ENCODE measurements around the gene HOXB2.

HOXB2 gene

DNA sequence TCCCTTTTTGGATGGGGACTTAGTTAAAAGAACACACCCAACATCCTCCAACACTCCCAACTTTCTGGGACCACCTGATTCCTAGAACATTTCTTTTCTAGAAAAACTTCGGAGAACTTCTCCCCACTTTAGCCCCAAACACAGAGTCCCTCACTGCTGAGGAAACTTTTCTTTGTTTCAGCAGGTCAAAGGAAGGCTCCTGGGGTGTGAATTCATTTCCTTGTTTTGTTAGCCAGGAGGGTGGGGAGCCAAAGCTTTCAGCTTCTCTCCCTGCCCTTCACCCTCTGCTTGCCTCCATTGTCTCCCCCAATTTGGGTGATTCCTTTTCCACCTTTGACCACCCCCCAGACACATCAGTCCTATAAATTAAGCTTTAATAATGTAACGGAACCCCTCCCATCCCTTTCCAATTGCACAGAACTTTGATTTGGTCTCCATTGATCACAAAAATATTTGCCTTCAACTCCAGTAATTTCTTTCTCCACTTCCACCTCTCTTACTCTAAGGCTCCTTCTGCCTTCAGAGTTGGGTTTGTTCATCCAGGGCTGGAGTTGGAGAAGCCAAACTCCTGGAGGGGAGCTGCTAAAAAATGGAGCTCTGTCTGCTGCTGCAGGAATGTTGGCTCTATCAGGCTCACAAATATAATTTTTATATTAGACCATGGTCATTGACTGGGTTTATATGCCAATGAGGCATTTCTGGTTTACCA is 22.9 kb upstream of the HOXB2 start:
- peaks cover 6% of the 10 kb centered on the region; the same call in 1 of the 2 replicates for H4K20me1 ChIP-seq (ENCODE audit: insufficient read depth, low read length)
- H3K4me1 ChIP-seq (ENCODE audit: insufficient read depth, low read length) = no peaks in the 10 kb centered on the region
- H3K4me3 ChIP-seq (ENCODE audit: low read depth in 1 of 2, low read length in 2 of 2) = no peak overlapping the region
- no peak overlapping the region for H3K27ac ChIP-seq (ENCODE audit: low read length)
- H3K9me3 ChIP-seq (ENCODE audit: insufficient read depth, low read length, severe bottlenecking) = no peaks in the 10 kb centered on the region
- ATAC-seq (ENCODE audit: insufficient read depth, low read depth) (no peak), DNase-seq (no peak)
- no peak overlapping the region for H3K9ac ChIP-seq (ENCODE audit: low read depth, low read length)
- no peak overlapping the region for H2AFZ ChIP-seq (ENCODE audit: low read depth, low read length)
- no peaks in the 10 kb centered on the region for H3K36me3 ChIP-seq (ENCODE audit: insufficient read depth, low read length)
- H3K4me2 ChIP-seq (ENCODE audit: insufficient read depth, low read length) = no peak overlapping the region
- no peaks in the 10 kb centered on the region for H3K79me2 ChIP-seq (ENCODE audit: insufficient read depth, low read length)
- no peak for TF ChIP-seq EZH2 (IDR thresholded peaks at IDR 0.05; ENCODE audit: borderline replicate concordance, low read depth, low read length, severe bottlenecking)
- TF ChIP-seq, protein P1, sequence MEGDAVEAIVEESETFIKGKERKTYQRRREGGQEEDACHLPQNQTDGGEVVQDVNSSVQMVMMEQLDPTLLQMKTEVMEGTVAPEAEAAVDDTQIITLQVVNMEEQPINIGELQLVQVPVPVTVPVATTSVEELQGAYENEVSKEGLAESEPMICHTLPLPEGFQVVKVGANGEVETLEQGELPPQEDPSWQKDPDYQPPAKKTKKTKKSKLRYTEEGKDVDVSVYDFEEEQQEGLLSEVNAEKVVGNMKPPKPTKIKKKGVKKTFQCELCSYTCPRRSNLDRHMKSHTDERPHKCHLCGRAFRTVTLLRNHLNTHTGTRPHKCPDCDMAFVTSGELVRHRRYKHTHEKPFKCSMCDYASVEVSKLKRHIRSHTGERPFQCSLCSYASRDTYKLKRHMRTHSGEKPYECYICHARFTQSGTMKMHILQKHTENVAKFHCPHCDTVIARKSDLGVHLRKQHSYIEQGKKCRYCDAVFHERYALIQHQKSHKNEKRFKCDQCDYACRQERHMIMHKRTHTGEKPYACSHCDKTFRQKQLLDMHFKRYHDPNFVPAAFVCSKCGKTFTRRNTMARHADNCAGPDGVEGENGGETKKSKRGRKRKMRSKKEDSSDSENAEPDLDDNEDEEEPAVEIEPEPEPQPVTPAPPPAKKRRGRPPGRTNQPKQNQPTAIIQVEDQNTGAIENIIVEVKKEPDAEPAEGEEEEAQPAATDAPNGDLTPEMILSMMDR (IDR thresholded peaks at IDR 0.05; ENCODE audit: borderline replicate concordance, extremely low read depth, low read length, poor library complexity, severe bottlenecking) = no peak
- H3K27me3 ChIP-seq (ENCODE audit: insufficient read depth, low read length, poor library complexity) = peaks cover 44% of the 10 kb centered on the region

DNA sequence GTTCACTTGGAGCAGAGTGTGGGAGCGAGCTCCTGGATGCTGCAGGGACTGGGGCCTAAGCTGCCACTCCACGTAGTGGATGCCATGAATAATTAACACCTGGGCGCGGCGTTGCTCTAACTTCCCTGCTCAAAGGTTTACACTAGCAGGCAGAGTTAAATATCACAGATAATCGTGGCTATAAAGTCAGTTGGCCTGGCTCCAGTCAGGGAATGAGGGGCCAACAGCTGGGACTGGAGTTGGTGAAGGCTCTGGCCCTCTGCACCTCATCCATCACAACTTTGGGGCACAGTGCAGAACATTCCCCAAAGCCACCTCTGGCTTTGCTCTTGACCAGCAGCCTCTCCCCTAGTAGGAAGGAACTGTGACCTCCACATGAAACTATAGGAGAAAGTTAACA is 22.3 kb upstream of the HOXB2 start:
- DNase-seq (no peak), ATAC-seq (ENCODE audit: insufficient read depth, low read depth) (no peak)
- TF ChIP-seq, protein P1 (IDR thresholded peaks at IDR 0.05; ENCODE audit: borderline replicate concordance, extremely low read depth, low read length, poor library complexity, severe bottlenecking) = no peak
- TF ChIP-seq EZH2 (IDR thresholded peaks at IDR 0.05; ENCODE audit: borderline replicate concordance, low read depth, low read length, severe bottlenecking) = no peak
- no peak overlapping the region for H2AFZ ChIP-seq (ENCODE audit: low read depth, low read length)
- H3K9ac ChIP-seq (ENCODE audit: low read depth, low read length) = no peak overlapping the region
- H3K9me3 ChIP-seq (ENCODE audit: insufficient read depth, low read length, severe bottlenecking) = no peaks in the 10 kb centered on the region
- H4K20me1 ChIP-seq (ENCODE audit: insufficient read depth, low read length) = peaks cover 6% of the 10 kb centered on the region; the same call in 1 of the 2 replicates
- H3K36me3 ChIP-seq (ENCODE audit: insufficient read depth, low read length) = no peaks in the 10 kb centered on the region
- H3K27me3 ChIP-seq (ENCODE audit: insufficient read depth, low read length, poor library complexity) = peaks cover 41% of the 10 kb centered on the region
- H3K4me2 ChIP-seq (ENCODE audit: insufficient read depth, low read length) = no peak overlapping the region
- H3K27ac ChIP-seq (ENCODE audit: low read length) = no peak overlapping the region
- no peaks in the 10 kb centered on the region for H3K4me1 ChIP-seq (ENCODE audit: insufficient read depth, low read length)
- H3K79me2 ChIP-seq (ENCODE audit: insufficient read depth, low read length) = no peaks in the 10 kb centered on the region
- no peak overlapping the region for H3K4me3 ChIP-seq (ENCODE audit: low read depth in 1 of 2, low read length in 2 of 2)

DNA sequence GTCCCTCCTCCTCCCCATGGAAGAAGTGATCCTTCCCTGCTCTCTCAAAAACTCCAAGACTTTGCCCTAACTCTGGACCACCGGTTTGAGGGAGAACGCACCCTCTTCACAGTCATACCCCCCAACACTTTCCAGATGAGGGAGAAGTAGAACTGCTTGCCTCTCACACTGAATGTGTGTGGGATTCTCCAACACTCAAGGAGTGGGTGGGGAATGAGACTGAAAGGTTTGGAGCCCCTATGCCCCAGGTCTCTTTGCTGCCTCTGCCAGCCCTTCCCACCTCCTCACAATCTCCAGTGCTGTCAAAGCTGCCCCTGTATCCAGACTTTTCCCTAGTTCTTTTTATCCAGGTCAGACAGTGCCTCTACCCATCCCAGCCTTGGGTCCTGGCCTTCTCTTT is 21.8 kb upstream of the HOXB2 start:
- DNase-seq (no peak), ATAC-seq (ENCODE audit: insufficient read depth, low read depth) (no peak)
- TF ChIP-seq, protein P1 (IDR thresholded peaks at IDR 0.05; ENCODE audit: borderline replicate concordance, extremely low read depth, low read length, poor library complexity, severe bottlenecking) = no peak
- TF ChIP-seq EZH2 (IDR thresholded peaks at IDR 0.05; ENCODE audit: borderline replicate concordance, low read depth, low read length, severe bottlenecking) = no peak
- no peak overlapping the region for H3K9ac ChIP-seq (ENCODE audit: low read depth, low read length)
- no peak overlapping the region for H3K4me3 ChIP-seq (ENCODE audit: low read depth in 1 of 2, low read length in 2 of 2)
- H3K27me3 ChIP-seq (ENCODE audit: insufficient read depth, low read length, poor library complexity) = peaks cover 41% of the 10 kb centered on the region
- no peaks in the 10 kb centered on the region for H3K9me3 ChIP-seq (ENCODE audit: insufficient read depth, low read length, severe bottlenecking)
- no peak overlapping the region for H2AFZ ChIP-seq (ENCODE audit: low read depth, low read length)
- H3K36me3 ChIP-seq (ENCODE audit: insufficient read depth, low read length) = no peaks in the 10 kb centered on the region
- no peak overlapping the region for H3K27ac ChIP-seq (ENCODE audit: low read length)
- H3K79me2 ChIP-seq (ENCODE audit: insufficient read depth, low read length) = no peaks in the 10 kb centered on the region
- H4K20me1 ChIP-seq (ENCODE audit: insufficient read depth, low read length) = peaks cover 6% of the 10 kb centered on the region; the same call in 1 of the 2 replicates
- H3K4me1 ChIP-seq (ENCODE audit: insufficient read depth, low read length) = no peaks in the 10 kb centered on the region
- H3K4me2 ChIP-seq (ENCODE audit: insufficient read depth, low read length) = no peak overlapping the region

All from DND-41 (cell line).